Measurements from ENCODE around the gene CST7.

DNA sequence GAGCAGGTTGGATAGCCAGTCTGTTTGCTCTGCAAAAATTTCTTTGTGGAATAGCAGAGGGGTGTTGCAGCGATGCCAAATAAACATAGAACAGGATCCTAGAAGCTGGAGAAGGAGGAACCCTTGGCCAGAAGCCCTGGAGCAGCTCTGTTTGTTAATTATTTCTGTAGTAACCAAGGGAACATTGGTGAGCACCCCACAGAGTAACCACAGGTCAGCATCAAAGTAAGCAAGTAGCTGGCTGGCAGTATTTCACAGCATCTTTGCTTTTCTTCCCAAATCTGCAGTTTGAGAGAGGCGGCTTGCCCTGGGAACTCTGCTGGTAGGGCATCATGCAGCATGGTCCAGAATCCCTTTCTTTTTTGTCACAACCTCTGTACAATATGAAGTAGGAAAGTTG lies 56.2 kb downstream of the CST7 start:
- TF ChIP-seq, protein P1, sequence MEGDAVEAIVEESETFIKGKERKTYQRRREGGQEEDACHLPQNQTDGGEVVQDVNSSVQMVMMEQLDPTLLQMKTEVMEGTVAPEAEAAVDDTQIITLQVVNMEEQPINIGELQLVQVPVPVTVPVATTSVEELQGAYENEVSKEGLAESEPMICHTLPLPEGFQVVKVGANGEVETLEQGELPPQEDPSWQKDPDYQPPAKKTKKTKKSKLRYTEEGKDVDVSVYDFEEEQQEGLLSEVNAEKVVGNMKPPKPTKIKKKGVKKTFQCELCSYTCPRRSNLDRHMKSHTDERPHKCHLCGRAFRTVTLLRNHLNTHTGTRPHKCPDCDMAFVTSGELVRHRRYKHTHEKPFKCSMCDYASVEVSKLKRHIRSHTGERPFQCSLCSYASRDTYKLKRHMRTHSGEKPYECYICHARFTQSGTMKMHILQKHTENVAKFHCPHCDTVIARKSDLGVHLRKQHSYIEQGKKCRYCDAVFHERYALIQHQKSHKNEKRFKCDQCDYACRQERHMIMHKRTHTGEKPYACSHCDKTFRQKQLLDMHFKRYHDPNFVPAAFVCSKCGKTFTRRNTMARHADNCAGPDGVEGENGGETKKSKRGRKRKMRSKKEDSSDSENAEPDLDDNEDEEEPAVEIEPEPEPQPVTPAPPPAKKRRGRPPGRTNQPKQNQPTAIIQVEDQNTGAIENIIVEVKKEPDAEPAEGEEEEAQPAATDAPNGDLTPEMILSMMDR (IDR thresholded peaks at IDR 0.05; ENCODE audit: low read depth, low read length, poor library complexity, severe bottlenecking): no peak
- no peak for TF ChIP-seq EZH2phosphoT487 (IDR thresholded peaks at IDR 0.05; ENCODE audit: borderline replicate concordance, low read length)
